Inflammatory macrophage treated with lipopolysaccharide for 4 hours (primary cell): ENCODE data around the gene PAAF1.
"Not testable (repeated sequence)": the region's sequence is repeated elsewhere in the genome, so short reads cannot be mapped to it uniquely, and the experiment has no call there.

Experiments used
- DNase-seq: peaks from one replicate; pipeline ENCODE4 v3.0.0-alpha.2; 2020

The PAAF1 gene

GRCh38 chr11:73888244-73888643 is 11.4 kb downstream of the PAAF1 start:
- DNase-seq: no peak

- no peak for DNase-seq
Measured at GRCh38 chr11:73889019-73889418, 12.2 kb downstream of the PAAF1 start.

DNA sequence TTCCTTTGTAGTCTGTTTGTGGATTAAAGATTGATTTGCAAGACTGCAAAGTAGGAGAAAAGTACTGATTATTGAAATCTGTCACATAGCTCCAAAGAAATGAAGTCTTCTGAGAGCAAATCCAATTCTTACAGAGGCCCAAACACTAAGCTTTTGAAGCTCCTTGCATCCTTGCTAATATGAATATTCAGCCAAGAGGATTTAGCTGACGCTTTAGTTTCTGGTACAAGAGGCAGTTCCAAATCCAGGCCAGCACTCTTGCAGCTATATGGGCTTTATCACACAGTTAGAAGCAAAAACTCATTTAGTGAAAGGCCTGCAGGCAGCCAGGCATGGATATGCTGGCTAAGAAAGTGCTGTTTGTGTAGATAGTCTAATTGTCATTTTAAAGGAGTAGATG is 12.7 kb downstream of the PAAF1 start:
- DNase-seq: no peak

GRCh38 chr11:73893041-73893440 is 16.2 kb downstream of the PAAF1 start:
- no peak for DNase-seq

DNA sequence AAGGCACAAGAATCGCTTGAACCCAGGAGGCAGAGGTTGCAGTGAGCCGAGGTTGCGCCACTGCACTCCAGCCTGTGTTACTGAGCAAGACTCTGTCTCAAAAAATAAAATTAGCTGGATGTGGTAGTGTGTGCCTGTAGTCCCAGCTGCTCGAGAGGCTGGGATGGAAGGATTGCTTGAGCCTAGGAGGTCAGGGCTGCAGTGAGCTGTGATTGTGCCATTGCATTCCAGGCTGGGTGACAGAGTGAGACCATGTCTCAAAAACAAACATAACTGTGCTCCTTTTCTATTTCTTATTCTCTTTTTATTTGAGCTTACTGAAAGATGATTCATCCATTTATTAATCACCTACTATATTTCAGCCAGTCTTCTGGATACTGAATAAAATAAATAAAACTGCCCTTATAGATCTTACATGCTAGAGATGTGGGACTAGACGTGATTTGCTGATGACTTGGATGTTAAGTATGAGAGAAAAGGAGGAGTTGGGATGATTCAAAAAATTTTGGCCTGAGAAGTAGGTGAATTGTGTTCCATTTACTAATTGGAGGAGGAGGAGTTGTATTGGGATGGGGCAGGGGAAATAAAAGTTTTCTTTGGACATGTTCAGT is 18.0 kb downstream of the PAAF1 start:
- no peak for DNase-seq

GRCh38 chr11:73902303-73902702 is 25.5 kb downstream of the PAAF1 start:
- DNase-seq: no peak

DNA sequence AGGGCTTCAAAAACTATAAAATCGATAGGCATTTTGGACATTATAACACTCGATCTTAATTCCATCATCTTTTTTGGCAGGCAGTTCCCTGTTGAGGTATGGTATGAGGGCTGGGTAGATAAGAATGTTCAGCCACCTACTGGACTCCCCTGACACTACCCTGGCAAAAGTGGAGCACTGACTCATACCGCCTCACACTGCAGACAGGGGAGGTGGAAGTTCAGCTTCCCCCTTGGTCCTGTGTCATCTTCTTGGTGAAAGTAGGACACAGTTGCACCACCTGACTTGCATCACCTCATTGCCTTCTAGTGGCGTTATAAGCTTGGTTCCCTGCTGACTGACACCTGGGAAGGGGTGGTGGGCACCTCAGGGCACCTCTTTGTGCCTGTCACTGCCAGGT is 30.4 kb downstream of the PAAF1 start:
- DNase-seq: peak; percentile 40

DNA sequence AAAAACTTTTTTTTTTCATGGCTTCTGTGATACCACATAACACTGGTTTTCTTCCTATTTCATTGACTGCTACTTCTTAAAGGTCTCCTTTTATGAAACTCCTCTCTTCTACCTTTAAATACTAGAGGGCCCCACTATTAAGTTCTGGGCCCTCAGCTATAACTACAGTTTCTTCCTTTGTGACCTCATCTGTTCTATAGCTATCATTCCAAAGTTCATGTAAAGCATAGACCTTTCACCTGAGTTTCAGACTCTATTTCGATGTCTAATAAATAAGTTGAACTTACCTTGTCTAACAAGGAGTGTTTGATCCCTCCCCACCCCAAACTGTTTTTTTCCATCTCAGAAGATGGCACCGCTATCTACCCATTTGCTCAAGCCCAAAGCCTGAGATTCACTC is 35.2 kb downstream of the PAAF1 start:
- DNase-seq: no peak

- DNase-seq: no peak
Measured at GRCh38 chr11:73913472-73913871, 36.7 kb downstream of the PAAF1 start.

GRCh38 chr11:73914284-73914683 is 37.5 kb downstream of the PAAF1 start:
- no peak for DNase-seq

DNA sequence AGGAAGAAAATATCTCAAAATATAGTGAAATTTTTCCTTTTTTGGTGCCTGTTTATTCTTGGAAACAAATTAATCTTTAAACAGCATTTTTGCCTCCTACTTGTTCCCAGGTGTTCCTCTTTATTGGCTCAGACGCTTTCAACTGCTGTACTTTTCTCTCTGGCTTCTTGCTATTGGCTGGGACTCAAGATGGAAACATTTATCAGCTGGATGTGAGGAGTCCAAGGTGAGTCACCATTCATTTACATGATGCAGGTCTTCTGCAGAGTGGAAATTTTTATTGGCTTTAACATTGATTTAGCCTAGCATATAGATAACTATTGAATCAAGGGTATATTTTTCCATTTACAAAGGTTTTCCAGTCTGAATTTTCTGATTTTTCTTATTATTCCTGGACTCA is 39.6 kb downstream of the PAAF1 start:
- DNase-seq: no peak

GRCh38 chr11:73921180-73921579 is 44.4 kb downstream of the PAAF1 start:
- no peak for DNase-seq

DNA sequence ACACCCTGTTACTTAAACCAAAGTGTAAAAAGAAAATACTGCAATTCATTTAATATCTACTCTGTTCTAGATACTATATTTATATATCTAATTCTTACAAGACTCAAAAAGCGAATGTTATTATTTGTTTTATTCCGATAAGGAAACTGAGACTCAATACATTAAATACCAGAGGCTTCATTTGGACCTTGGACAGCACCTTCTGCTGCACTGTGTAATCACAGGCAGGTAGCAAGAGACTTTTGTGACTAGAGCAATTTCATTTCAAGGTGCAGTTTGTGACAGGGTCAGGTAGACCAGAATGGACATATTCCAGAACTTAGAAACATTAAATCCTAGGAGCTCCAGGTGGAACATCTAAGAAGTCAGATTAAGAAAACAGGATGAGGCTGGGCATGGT is 52.6 kb downstream of the PAAF1 start:
- DNase-seq: no peak

DNA sequence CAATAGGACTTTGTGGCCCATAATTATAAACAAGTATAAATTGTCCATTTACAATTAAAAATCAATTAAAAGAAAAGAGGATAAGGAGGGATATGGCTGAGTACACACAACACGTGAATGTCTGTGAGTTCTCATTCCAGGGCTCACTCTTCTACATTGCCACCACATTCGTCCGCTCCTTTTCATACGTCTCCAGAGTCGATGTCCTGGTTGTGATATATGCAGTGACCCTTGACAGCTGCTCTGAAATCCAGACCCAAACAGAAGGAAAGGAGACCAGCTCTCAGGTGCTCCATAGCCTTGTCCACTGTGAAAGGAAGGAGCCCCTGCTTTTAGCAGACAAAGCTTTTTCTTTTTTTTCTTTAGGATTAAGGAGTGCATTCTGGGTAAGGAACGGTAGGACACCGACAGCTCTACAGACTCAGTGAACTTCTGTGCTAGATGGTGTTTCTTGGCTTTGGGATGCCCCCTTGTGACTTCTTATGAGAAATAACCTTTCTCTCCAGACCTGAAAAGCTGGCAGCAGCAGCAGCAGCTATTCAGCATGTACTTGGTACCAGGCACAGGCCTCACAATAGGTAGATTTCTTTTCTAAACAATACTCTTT is 54.3 kb downstream of the PAAF1 start:
- peak; percentile 45 for DNase-seq

GRCh38 chr11:73931951-73932350 is 55.2 kb downstream of the PAAF1 start:
- DNase-seq: no peak

DNA sequence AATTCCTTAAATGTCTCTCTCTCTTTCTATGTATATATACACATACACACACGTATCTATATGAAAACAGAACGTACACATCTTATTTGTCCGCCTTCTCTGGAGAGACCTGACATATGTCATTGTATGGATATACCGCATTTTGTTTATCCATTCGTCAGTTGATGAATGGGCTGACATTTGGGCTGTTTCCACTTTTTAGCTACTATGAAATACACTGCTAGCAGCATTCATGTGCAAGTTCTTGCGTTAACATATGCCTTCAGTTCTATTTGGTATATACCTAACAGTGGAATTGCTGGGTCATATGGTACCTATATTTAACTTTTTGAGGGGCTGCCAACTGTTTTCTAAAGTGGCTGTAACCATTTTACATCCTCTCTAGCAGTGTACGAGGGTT is 56.0 kb downstream of the PAAF1 start:
- no peak for DNase-seq

DNA sequence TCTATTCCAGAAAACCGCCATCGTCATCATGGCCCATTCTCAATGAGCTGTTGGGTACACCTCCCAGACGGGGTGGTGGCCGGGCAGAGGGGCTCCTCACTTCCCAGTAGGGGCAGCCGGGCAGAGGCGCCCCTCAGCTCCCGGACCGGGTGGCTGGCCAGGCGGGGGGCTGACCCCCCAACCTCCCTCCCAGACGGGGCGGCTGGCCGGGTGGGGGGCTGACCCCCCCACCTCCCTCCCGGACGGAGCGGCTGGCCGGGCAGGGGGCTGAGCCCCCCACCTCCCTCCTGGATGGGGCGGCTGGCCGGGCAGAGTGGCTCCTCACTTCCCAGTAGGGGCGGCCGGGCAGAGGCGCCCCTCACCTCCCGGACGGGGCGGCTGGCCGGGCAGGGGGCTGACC is 59.2 kb downstream of the PAAF1 start:
- DNase-seq: not testable (repeated sequence)

GRCh38 chr11:73939096-73939495 is 62.3 kb downstream of the PAAF1 start:
- DNase-seq: no peak

- no peak for DNase-seq
Measured at GRCh38 chr11:73940801-73941570, 64.2 kb downstream of the PAAF1 start.

DNA sequence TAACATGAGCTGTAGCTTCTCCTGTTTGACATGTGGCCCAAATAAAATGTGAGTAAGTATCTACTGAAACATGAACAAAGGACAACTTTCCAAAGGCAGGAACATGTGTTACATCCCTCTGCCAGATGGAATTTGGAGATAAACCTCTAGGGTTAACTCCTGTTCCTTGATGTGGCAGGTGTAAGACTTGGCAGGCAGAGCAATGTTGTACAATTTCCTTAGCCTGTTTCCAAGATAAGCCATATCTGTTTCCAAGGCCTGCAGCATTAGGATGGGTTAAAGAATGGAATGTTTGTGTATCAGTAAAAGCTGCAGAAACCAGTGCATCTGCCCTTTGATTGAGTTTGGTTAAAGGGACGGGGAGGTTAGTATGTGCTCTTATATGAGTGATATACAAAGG is 65.2 kb downstream of the PAAF1 start:
- DNase-seq: no peak

DNA sequence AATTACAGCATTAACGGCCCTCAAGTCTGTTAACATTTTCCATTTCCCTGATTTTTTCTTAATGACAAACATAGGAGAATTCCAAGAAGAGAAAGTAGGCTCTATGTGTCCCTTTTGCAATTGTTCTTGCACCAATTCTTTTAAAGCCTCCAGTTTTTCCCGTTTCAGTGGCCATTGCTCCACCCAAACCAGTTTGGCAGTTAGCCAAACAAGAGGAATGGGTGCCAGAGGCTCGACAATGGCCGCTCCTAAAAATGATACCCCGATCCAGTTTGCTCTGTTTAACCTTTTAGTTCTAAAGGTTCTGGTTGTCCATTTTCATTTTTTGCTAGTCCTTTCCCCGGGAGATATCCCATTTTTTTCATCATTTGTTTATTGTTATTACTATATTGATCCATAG is 67.3 kb downstream of the PAAF1 start:
- no peak for DNase-seq

- DNase-seq: no peak
Measured at GRCh38 chr11:73944901-73945300, 68.1 kb downstream of the PAAF1 start.

DNA sequence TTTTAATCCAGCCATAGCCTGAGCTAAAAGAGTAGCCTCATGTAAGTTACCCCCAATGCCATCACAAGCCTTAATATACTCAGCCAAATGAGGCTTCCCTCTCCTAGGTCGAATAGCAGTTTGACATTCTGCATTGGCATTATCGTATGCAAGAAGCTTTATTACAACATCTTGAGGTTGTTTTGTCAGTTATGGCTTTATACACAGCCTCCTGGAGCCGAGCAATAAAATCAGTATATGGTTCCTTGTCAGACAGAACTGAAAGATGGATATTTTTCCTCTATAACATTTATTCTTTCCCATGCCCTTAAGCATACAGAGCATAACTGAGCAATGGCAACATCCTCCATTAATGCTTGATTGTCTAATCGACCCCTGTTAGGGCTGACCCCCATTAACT is 68.6 kb downstream of the PAAF1 start:
- no peak for DNase-seq

- DNase-seq: no peak
Measured at GRCh38 chr11:73946798-73947458, 70.1 kb downstream of the PAAF1 start.
